Stimulated activated memory B cell treated with anti-CD40 and anti-IgM and Interleukin-4, amounts not matched to agents 10 μg/mL and 1 μg/mL and 100 μg/mL, for 72 hours (primary cell): Measurements from ENCODE around the gene MPZL3.
A peak's percentile ranks its signal among the peaks of the same experiment; 100 is the strongest.

ENCODE experiments used
- ATAC-seq: fragments of 150-1000 bp; cut with Tn5 transposase; 2 replicates; pipeline ENCODE4 v1.10.0; 2021
- H3K27ac Mint-ChIP-seq: one replicate; pipeline ENCODE4 v1.8.0; 2022; ENCODE audit warnings: mild to moderate bottlenecking, mixed read lengths
- H3K27me3 Mint-ChIP-seq: one replicate; pipeline ENCODE4 v1.8.0; 2022; ENCODE audit warnings: mixed read lengths
- H3K36me3 Mint-ChIP-seq: one replicate; pipeline ENCODE4 v1.8.0; 2022; ENCODE audit warnings: mixed read lengths
- H3K4me1 Mint-ChIP-seq: one replicate; pipeline ENCODE4 v1.8.0; 2022; ENCODE audit warnings: mixed read lengths
- H3K4me3 Mint-ChIP-seq: one replicate; pipeline ENCODE4 v1.8.0; 2022; ENCODE audit warnings: mild to moderate bottlenecking, moderate library complexity, mixed read lengths
- H3K9me3 Mint-ChIP-seq: one replicate; pipeline ENCODE4 v1.8.0; 2022; ENCODE audit warnings: mixed read lengths

MPZL3 gene

DNA sequence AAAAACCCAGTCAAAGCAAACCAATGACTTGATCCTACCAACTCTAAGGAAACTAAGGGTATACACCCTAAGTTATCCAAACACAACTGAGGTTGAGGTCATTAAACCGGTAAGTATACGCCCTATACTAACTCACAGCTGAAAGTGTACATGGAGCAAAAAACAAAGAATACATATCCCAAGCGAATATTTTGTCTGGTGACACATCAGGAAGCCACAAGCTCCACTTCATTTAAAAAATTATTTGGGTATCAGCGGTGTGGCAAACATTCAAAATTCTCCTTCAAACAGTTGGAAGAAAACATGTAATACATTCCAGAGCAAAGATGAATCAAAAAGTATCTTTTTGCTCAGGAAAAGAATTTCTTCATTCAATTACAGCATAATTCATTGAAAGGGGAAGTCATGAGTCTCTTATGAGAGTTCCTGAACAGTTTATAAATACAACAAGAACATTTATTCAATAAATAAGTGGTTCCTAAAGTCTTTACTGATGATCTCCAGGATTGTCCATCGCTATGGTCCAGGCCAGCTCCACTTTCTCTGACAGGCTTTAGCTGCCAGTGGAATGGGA, 22.8 kb downstream of the MPZL3 start:
- Mint-ChIP-seq H3K4me3 (no peak overlapping the region), H3K36me3 (peaks cover 30% of the 10 kb centered on the region), H3K27ac (peak overlapping the region; percentile 90), H3K4me1 (peaks cover 46% of the 10 kb centered on the region), H3K27me3 (no peaks in the 10 kb centered on the region), H3K9me3 (no peaks in the 10 kb centered on the region)
- ATAC-seq = no peak

DNA sequence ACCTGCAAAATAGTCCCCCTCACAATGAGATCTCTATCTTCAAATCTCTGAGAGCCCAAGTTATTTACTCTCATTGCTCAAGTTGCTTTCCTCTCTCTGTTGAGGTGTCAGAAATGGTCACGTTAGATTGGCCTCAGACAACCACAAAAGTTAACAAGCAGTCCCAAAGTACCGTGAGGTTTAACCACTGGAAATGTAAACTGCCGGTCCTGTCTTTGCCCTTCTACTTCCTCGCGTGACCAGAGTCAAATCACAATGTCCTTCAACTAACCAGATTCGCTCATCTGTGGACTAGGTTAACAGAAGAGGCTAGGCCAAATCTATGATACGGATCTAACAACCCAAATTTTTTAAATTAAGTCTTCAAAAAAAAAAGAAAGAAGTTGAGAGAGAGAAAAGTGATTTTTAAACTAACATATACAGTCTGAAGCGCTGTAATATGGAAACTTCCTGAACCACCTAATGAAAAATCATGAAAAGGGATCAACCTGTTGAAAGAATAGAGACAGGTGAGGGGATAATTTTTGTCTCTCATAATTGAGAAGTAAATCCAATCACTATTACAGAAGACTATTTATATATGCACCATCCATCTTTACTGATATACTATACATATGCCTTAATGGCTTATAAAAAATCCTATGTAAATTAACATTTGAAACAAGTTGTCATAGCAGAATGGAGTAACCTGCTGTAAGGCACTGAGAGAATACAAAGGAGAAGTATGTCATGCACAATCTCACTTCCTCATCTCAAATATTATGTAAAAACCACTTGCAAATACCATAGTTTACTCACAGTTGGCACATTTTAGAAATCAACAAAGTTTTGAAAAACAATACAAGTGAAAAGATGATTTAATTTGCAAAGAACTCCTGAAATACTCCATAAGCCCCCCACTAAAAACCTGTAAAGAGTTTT, 24.0 kb downstream of the MPZL3 start:
- Mint-ChIP-seq H3K36me3 (peaks cover 18% of the 10 kb centered on the region), H3K27ac (peak overlapping the region; percentile 90), H3K4me3 (peak overlapping the region; percentile 52), H3K27me3 (peaks cover 10% of the 10 kb centered on the region), H3K4me1 (peaks cover 55% of the 10 kb centered on the region), H3K9me3 (no peaks in the 10 kb centered on the region)
- peak; percentile 90 for ATAC-seq

DNA sequence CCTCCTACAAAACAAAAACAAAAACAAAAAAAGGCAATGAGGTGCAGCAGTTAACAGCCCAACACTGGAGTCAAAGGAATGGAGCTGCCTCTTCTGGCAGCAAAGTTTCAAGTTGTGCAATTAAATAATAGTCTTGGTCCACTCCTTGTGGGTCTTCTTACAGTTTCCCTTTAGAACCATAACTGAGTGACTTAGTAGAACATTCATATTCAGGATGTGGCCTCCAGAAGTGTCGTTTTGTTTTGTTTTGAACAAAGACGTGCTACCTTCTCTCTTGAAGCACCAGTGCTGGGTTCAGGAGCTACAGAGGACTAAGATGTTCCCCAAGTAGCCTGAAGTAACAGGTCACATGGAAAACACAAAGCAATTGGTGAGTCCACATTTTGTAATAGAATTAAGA, 25.4 kb downstream of the MPZL3 start:
- H3K4me1 Mint-ChIP-seq = peaks cover 55% of the 10 kb centered on the region
- no peak for ATAC-seq
- H3K4me3 Mint-ChIP-seq = no peak overlapping the region
- H3K27ac Mint-ChIP-seq = peak overlapping the region; percentile 90
- H3K36me3 Mint-ChIP-seq = peaks cover 17% of the 10 kb centered on the region
- H3K9me3 Mint-ChIP-seq = no peaks in the 10 kb centered on the region
- peaks cover 20% of the 10 kb centered on the region for H3K27me3 Mint-ChIP-seq

DNA sequence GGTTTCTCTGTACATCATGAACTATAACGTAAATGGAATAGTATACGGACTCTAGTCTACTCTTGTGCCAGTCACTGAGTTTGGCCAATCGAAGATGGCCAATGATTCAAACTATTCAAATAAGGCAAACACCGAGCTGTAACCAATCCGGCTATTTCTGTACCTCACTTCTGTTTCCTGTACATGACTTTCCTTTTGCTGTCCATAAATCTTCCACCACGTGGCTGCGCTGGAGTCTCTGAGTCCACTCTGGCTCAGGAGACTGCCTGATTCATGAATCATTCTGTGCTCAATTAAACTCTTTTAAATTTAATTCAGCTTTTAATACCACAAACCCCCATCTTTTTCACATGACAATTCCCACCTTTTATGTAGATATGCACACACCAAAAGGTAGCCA, 25.9 kb downstream of the MPZL3 start:
- no peak for ATAC-seq
- H3K4me3 Mint-ChIP-seq = no peak overlapping the region
- peaks cover 55% of the 10 kb centered on the region for H3K4me1 Mint-ChIP-seq
- H3K36me3 Mint-ChIP-seq = peaks cover 17% of the 10 kb centered on the region
- no peaks in the 10 kb centered on the region for H3K9me3 Mint-ChIP-seq
- H3K27me3 Mint-ChIP-seq = peaks cover 20% of the 10 kb centered on the region
- H3K27ac Mint-ChIP-seq = no peak overlapping the region

DNA sequence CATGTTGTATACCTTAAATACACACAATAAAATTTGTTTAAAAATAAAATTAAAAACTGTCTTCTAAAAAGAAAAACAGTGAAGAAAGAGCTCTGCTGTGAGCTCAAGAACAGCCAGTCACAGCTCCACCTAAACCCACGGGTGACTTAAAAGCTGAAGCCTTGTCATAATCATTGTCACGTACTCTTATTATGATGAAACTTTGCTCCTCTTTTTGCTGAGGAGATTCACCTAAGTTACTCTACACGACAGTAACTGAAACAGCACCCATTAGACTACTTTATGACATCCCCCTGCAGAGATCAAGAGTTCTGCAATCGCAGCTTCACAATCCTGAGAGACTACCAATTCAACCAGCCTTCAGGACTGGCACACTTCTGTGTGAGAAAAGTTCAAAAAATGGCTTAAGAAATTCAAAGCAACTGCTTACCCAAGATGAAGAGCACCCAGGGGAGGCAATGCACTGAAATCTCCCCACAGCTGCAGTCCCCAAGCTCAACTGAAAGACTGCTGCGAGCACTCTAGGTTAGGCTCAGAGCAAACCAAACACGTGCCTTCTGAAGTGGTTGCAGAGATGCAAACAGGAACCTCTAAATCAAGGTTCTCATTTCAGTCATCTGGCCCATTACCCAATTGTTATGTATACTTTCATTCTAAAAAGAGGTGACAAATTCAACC, 27.5 kb downstream of the MPZL3 start, which contains the start of gene JAML:
TSS of gene JAML (minus strand) at position 501 of the 678 bp plus-strand sequence. CDS start 10,145 bp downstream, outside the sequence.
- peaks cover 17% of the 10 kb centered on the region for H3K36me3 Mint-ChIP-seq

DNA sequence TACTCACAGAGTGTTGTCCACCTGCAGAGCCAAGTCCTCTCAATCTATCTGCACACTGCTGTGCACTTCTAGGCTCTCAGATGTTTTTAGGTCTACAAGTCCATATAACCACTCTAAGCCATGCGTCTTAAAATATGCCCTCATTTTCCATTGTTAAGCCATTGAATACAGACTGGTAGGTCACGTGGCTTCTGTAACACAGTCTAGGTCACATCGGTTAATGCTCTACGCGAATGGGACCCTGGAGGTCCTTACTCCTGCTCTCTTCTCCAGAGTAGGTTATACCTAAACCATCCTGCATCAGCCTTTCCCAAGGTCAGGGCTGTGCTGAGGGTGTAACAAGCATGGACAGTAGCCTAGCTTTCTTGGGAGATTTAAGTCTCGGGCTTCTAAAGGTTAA, 28.2 kb downstream of the MPZL3 start:
- peaks cover 31% of the 10 kb centered on the region for H3K27me3 Mint-ChIP-seq
- H3K4me1 Mint-ChIP-seq = peaks cover 55% of the 10 kb centered on the region
- peaks cover 12% of the 10 kb centered on the region for H3K36me3 Mint-ChIP-seq
- peak overlapping the region; percentile 66 for H3K27ac Mint-ChIP-seq
- no peaks in the 10 kb centered on the region for H3K9me3 Mint-ChIP-seq
- ATAC-seq = no peak
- peak overlapping the region; percentile 52 for H3K4me3 Mint-ChIP-seq

More for the DNA sequence above, 27.5 kb downstream of the MPZL3 start, which contains the start of gene JAML:
- Mint-ChIP-seq H3K27me3 (peaks cover 28% of the 10 kb centered on the region), H3K4me1 (peaks cover 59% of the 10 kb centered on the region), H3K27ac (peak within 1 kb of the TSS; percentile 66), H3K4me3 (peak within 1 kb of the TSS; percentile 57), H3K9me3 (no peaks in the 10 kb centered on the region)
- ATAC-seq = peak; percentile 79

DNA sequence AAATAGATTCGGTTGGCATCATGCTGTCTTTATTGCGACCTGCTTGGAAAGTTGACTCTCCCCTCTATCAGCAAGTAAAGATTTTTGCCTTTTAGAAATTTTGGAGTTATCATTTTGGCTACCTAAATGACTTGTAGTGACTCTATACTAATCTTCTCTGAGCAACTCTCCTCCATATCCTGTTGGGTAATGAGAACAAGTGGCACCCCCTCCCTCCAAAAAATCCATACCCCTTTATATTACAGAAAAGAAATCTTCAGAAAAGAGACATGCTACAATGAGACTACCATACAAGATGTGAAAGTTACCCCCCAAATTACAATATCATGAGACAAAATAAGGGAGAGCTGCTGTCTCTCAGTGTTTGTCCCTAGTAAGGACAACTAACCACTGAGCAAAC, 28.6 kb downstream of the MPZL3 start:
- Mint-ChIP-seq H3K27ac (peak overlapping the region; percentile 66), H3K4me3 (peak overlapping the region; percentile 52), H3K36me3 (peaks cover 12% of the 10 kb centered on the region), H3K4me1 (peaks cover 51% of the 10 kb centered on the region), H3K9me3 (no peaks in the 10 kb centered on the region), H3K27me3 (peaks cover 31% of the 10 kb centered on the region)
- ATAC-seq = no peak

DNA sequence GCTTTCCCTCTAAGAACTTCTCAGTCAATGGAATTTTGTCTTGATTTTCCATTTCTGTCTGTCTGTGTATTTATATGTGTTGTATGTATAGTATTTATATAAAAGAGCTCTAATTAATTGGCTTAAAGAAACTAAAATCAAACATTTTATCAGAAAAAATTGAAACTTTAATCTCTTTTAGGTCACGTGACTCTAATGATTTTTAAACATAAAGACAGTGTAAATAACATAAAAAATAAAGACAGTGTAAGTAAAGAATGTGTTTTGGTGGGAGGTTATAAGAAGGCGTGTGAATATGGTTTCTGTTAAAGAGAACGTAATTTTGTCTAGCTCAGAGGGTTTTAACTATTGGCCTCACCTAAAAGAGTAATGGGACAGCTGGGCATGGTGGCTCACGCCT, 29.7 kb downstream of the MPZL3 start:
- no peak for ATAC-seq
- H3K4me3 Mint-ChIP-seq = no peak overlapping the region

DNA sequence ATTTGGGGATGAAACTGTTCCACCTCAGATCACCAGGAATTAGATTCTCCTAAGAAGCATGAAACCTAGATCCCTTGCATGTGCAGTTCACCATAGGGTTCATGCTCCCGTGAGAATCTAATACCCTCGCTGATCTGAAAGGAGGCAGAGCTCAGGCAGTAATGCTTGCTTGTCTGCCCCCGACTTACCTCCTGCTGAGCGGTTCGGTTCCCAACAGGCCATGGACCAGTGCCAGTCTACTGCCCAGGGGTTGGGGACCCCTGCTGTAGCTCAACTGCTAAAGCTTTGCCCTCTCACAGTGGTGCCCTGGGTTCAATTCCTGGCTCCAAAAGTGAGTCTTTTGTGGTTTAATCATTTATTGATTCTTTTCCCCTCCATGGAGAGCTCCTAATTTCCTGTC, 30.7 kb downstream of the MPZL3 start:
- H3K27me3 Mint-ChIP-seq = peaks cover 40% of the 10 kb centered on the region
- H3K36me3 Mint-ChIP-seq = peaks cover 3% of the 10 kb centered on the region
- ATAC-seq = no peak
- H3K9me3 Mint-ChIP-seq = no peaks in the 10 kb centered on the region
- no peak overlapping the region for H3K27ac Mint-ChIP-seq
- no peak overlapping the region for H3K4me3 Mint-ChIP-seq
- H3K4me1 Mint-ChIP-seq = peaks cover 50% of the 10 kb centered on the region

More for the DNA sequence above, 29.7 kb downstream of the MPZL3 start:
- Mint-ChIP-seq H3K4me1 (peaks cover 49% of the 10 kb centered on the region), H3K36me3 (peaks cover 7% of the 10 kb centered on the region), H3K27me3 (peaks cover 40% of the 10 kb centered on the region), H3K27ac (no peak overlapping the region), H3K9me3 (no peaks in the 10 kb centered on the region)

DNA sequence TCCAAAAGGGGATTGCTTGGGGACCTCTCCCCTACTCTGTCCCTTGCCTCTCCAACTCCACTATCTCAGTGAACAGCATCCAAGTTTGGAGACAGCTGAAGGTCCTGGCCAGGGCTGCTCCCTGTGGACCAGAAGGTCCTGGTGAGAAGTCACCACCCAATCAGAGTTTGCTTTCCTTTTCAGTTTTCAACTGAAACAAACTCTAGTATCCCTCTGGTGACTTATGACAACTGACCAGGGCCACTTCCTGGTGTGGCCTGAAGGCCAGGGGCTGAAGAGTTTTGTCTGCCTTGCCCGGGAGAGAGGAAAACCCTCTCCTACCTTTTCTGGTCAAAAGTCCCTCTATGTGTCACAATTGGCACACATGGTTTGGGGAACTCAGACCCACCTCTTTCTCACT, 32.4 kb downstream of the MPZL3 start:
- Mint-ChIP-seq H3K27me3 (peaks cover 40% of the 10 kb centered on the region), H3K4me3 (no peak overlapping the region), H3K36me3 (no peaks in the 10 kb centered on the region), H3K27ac (peak overlapping the region; percentile 20), H3K4me1 (peaks cover 57% of the 10 kb centered on the region), H3K9me3 (no peaks in the 10 kb centered on the region)
- ATAC-seq = no peak

DNA sequence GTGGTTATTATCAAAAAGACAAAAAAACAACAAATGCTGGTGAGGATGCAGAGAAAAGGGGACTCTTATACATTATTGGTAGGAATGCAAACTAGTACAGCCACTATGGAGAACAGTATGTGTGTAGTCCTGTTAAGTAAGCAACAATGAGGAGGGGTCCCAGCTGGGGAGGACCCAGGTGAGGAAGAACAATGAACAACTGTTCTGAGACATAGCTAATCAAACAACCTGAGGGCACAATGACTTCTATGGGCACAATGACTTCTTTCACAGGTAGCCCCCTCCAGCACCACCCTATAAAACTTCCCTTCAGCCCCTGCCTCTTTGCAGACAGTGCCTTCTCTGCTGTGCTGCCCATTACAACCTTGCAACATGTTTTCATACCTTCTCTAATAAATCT, 32.9 kb downstream of the MPZL3 start:
- no peak overlapping the region for H3K4me3 Mint-ChIP-seq
- H3K36me3 Mint-ChIP-seq = no peaks in the 10 kb centered on the region
- H3K27me3 Mint-ChIP-seq = peaks cover 40% of the 10 kb centered on the region
- H3K9me3 Mint-ChIP-seq = no peaks in the 10 kb centered on the region
- peak overlapping the region; percentile 20 for H3K27ac Mint-ChIP-seq
- peaks cover 57% of the 10 kb centered on the region for H3K4me1 Mint-ChIP-seq
- no peak for ATAC-seq

DNA sequence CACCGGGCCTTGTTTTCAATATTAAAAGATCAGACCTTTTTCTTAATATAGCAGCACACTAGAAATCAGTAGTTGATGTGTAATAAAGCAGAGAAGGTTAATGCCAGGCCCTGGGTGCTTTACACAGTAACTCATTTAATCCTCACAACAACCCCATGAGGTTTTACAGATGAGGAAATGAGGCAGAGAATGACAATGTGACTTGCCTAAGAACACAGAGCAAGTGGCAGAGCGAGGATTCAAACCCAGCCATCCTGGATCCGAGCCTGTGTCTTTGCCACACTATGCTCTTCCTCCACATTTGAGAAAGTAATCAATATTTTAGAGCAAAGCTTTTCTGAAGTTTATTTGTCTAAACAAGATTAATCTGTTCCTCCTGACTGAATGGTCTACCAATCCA, 34.6 kb downstream of the MPZL3 start:
- Mint-ChIP-seq H3K27ac (peak overlapping the region; percentile 95), H3K27me3 (peaks cover 32% of the 10 kb centered on the region), H3K9me3 (peaks cover 3% of the 10 kb centered on the region), H3K36me3 (peaks cover 5% of the 10 kb centered on the region), H3K4me3 (peak overlapping the region; percentile 44), H3K4me1 (peaks cover 66% of the 10 kb centered on the region)
- peak; percentile 69 for ATAC-seq

DNA sequence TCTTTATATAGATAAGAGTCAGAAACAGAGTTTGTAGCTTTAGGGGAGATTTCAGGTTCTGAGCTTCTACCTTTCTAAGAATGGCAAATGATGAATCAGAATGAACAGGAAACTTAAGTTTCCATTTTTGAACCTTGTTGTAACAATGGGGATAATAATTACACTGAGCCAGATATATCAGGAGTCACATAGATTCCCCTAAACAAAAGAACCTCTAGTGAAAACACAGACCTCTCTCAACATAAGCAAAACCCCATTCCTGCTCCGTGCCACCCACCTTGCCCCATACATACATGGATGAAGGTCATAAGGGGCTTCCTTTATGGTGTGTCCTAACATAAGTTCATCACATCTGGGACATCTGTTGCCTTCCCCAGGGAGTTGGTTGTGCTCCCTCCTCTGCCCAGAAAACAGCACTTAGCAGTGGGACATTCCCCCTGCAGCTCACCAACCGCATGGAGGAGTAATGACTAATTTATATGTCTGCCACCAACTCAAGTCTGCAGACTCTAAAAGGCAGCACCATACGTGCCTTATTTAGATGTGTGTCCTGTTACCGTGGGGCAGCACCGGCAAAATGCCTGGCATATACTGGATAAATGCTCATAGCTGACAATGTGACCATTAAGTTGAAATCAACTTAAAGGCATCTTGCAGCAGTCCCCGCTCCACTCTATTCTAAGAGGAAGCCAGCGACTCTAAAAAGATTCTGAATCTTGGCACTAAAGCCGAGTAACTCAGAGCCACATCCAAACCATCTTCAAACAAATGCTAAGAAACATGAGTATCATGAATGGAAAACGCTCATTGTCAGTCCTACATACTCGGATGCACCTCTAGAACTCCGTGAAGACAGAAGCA, 35.3 kb downstream of the MPZL3 start:
- H3K27me3 Mint-ChIP-seq = peaks cover 29% of the 10 kb centered on the region
- peak overlapping the region; percentile 95 for H3K27ac Mint-ChIP-seq
- peaks cover 3% of the 10 kb centered on the region for H3K9me3 Mint-ChIP-seq
- ATAC-seq = peak; percentile 85
- H3K4me3 Mint-ChIP-seq = peak overlapping the region; percentile 57
- peaks cover 73% of the 10 kb centered on the region for H3K4me1 Mint-ChIP-seq
- H3K36me3 Mint-ChIP-seq = peaks cover 11% of the 10 kb centered on the region

DNA sequence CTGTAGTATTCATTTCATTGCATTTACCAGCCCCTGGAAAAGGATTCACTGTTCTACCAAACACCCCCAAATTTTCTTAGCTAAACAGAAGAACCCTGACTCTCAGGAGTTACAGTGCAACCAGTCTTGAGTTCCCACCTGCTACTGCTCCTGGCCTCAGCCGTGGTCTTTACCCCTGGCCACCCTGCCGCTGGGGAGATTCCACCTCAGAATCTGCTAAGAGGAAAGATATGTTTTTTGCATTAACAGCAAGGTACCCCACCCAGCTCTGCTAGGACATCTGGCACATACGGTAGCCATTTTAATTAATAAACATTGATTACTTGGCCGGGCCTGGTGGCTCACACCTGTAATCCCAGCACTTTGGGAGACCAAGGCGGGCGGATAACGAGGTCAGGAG, 36.4 kb downstream of the MPZL3 start:
- peak overlapping the region; percentile 40 for H3K4me3 Mint-ChIP-seq
- peaks cover 29% of the 10 kb centered on the region for H3K27me3 Mint-ChIP-seq
- H3K27ac Mint-ChIP-seq = peak overlapping the region; percentile 95
- ATAC-seq = no peak
- peaks cover 78% of the 10 kb centered on the region for H3K4me1 Mint-ChIP-seq
- peaks cover 12% of the 10 kb centered on the region for H3K36me3 Mint-ChIP-seq
- peaks cover 3% of the 10 kb centered on the region for H3K9me3 Mint-ChIP-seq
